ENCODE measurements around the gene CSMD2. TPM values are rescaled to one million over a fixed set of nuclear protein-coding genes. Genes with fewer than 3 reads are reported as not detected.

Gene CSMD2
- total and polyA plus RNA-seq, 8 donors: 0.20 to 0.81 (median 0.47) TPM

- intact Hi-C loops (cut with DNase I): no loop called here
- Histone ChIP-seq H3K9me3 (peaks cover 0 to 11% of the 10 kb centered on the region in 2 donors), H3K27me3 (peaks cover 0 to 11% of the 10 kb centered on the region in 2 donors), H3K4me3 (no peak overlapping the region), H3K27ac (no peak overlapping the region), H3K36me3 (no peaks in the 10 kb centered on the region), H3K4me1 (no peaks in the 10 kb centered on the region)
- ATAC-seq (no peak), DNase-seq (no peak)
- no peak for TF ChIP-seq CTCF (IDR thresholded peaks at IDR 0.05)
These were observed 496.3 kb downstream of the CSMD2 start for GRCh38 chr1:33668695-33669094.

- Histone ChIP-seq H3K36me3 (no peaks in the 10 kb centered on the region), H3K4me1 (no peaks in the 10 kb centered on the region), H3K27ac (no peak overlapping the region), H3K4me3 (no peak overlapping the region), H3K9me3 (peaks cover 0 to 11% of the 10 kb centered on the region in 2 donors), H3K27me3 (peaks cover 0 to 19% of the 10 kb centered on the region in 2 donors)
- intact Hi-C loops (cut with DNase I): no loop called here
- TF ChIP-seq CTCF (IDR thresholded peaks at IDR 0.05): no peak
- ATAC-seq (no peak), DNase-seq (no peak)
These were observed 497.4 kb downstream of the CSMD2 start for GRCh38 chr1:33667386-33668282.

GRCh38 chr1:33666616-33667015 lies 498.4 kb downstream of the CSMD2 start:
- Histone ChIP-seq H3K4me3 (no peak overlapping the region), H3K27ac (no peak overlapping the region), H3K9me3 (peaks cover 0 to 2% of the 10 kb centered on the region in 2 donors), H3K4me1 (no peaks in the 10 kb centered on the region), H3K36me3 (no peaks in the 10 kb centered on the region), H3K27me3 (peaks cover 0 to 23% of the 10 kb centered on the region in 2 donors)
- no peak for TF ChIP-seq CTCF (IDR thresholded peaks at IDR 0.05)
- intact Hi-C loops (cut with DNase I): no loop called here
- ATAC-seq: no peak
- no peak for DNase-seq

- Histone ChIP-seq H3K36me3 (no peaks in the 10 kb centered on the region), H3K4me3 (no peak overlapping the region), H3K27me3 (peaks cover 0 to 12% of the 10 kb centered on the region in 2 donors), H3K27ac (no peak overlapping the region), H3K4me1 (no peaks in the 10 kb centered on the region), H3K9me3 (no peaks in the 10 kb centered on the region)
- DNase-seq (no peak), ATAC-seq (no peak)
- intact Hi-C loops (cut with DNase I): no loop called here
- TF ChIP-seq CTCF (IDR thresholded peaks at IDR 0.05): no peak
These were observed 503.1 kb downstream of the CSMD2 start for GRCh38 chr1:33661811-33662454.

GRCh38 chr1:33660956-33661355 lies 504.1 kb downstream of the CSMD2 start:
- Histone ChIP-seq H3K36me3 (no peaks in the 10 kb centered on the region), H3K27me3 (peaks cover 0 to 12% of the 10 kb centered on the region in 2 donors), H3K4me3 (no peak overlapping the region), H3K27ac (no peak overlapping the region), H3K4me1 (no peaks in the 10 kb centered on the region), H3K9me3 (no peaks in the 10 kb centered on the region)
- no peak for TF ChIP-seq CTCF (IDR thresholded peaks at IDR 0.05)
- no peak for DNase-seq
- no peak for ATAC-seq
- intact Hi-C loops (cut with DNase I): no loop called here
